NCI-H748 (cell line): ENCODE measurements around the gene MC1R.
"Not testable (repeated sequence)": the region's sequence is repeated elsewhere in the genome, so short reads cannot be mapped to it uniquely, and the experiment has no call there.

Source experiments
- DNase-seq: peaks from one replicate; lab custom pipeline; 2025; ENCODE audit not compliant: unreplicated experiment; lab: John Stamatoyannopoulos, UW

Gene MC1R

GRCh38 chr16:89918453-89919347 is at the start of gene MC1R:
Gene MC1R, plus strand, starts transcription at chr16:89918862. Its CDS starts 397 bp downstream, at chr16:89919259.
- peak; percentile 43 for DNase-seq

GRCh38 chr16:89869911-89870310 is 48.8 kb upstream of the MC1R start:
- no peak for DNase-seq

DNA sequence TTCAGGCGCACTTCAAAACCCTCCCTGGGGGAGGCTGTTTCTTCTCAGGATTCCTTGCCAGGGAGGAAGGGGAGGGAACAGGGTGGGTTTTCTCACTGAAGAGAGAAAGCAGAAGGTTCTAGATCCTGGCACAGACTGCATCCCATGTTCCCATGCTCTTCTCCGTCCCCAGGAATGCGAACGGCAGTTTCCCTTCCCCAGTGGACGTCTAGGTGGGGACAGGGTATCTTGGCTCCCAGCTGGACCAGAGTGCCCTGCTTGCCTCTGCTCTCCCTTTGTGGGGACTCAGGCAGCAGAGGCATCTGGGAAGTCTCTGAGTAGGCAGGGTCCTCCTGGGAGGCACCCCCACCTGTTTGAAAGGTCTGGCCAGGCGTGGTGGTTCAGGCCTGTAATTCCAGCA is 48.2 kb upstream of the MC1R start:
- no peak for DNase-seq

DNA sequence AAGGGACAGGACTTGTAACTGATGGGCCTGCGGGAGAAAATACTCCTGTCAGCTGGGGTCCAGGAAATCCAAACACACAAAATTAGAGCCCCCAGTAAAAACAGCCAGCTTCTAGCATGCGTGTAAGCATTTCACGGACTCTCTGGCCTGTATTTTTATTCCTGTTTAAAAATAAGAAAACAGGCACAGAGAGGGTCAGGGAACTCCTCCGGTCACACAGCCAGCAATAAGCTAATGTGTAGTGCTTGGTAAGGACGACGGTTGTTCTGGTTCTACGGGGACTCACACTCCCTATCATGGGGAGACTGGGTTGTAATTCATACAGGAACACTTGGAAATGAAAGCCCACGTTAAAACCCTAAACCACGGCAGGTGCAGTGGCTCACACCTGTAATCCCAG is 46.8 kb upstream of the MC1R start:
- no peak for DNase-seq

DNA sequence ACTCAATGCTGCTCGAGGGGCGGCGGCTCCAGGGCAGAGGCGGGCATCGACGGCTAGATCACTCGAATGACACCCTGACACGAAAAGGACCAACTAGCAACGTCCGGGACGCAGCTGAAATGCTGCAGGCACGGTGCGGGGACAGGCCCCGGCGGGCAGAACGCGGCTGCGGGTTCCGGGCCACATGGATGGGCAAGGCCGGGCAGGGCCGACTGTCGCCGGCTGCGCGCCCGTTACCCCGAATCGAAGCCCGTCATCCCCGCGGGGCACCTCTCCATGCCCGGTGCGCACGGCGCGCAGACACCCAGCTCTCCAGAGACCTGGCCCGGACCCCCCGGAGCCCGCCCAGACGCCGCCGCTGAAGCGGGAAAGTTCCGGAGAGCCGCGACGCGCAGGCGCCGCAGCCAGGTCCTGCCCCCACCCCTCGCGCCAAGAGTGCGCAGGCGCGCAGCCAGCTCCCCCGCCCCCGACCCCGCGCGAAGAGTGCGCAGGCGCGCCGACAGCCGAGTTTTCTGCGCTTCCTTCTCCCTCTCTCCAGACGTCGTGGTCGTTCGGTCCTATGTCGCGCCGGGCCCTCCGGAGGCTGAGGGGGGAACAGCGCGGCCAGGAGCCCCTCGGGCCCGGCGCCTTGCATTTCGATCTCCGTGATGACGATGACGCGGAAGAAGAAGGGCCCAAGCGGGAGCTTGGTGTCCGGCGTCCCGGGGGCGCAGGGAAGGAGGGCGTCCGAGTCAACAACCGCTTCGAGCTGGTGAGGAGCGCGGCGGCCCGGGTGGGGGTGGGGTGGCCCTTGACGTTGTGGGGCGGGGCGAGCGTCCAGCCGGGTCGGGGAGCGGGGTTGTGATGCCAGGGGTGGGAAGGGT is 45.3 kb upstream of the MC1R start, which contains the start of gene TCF25:
TCF25 (plus strand) TSS at position 484 of the 863 bp plus-strand sequence; CDS start at position 560, 76 bp downstream.
- peak; percentile 71 for DNase-seq

- DNase-seq, result peak; percentile 88
These were observed 44.5 kb upstream of the MC1R start for GRCh38 chr16:89873972-89874689.

DNA sequence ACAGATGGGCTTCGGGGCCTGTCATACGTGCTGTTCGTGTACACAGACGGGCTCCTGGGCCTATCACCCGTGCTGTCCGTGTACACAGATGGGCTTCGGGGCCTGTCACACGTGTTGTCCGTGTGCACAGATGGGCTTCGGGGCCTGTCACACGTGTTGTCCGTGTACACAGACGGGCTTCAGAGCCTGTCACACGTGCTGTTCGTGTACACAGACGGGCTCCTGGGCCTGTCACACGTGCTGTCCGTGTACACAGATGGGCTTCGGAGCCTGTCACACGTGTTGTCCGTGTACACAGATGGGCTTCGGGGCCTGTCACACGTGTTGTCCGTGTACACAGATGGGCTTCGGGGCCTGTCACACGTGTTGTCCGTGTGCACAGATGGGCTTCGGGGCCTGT is 39.5 kb upstream of the MC1R start:
- not testable (repeated sequence) for DNase-seq

DNA sequence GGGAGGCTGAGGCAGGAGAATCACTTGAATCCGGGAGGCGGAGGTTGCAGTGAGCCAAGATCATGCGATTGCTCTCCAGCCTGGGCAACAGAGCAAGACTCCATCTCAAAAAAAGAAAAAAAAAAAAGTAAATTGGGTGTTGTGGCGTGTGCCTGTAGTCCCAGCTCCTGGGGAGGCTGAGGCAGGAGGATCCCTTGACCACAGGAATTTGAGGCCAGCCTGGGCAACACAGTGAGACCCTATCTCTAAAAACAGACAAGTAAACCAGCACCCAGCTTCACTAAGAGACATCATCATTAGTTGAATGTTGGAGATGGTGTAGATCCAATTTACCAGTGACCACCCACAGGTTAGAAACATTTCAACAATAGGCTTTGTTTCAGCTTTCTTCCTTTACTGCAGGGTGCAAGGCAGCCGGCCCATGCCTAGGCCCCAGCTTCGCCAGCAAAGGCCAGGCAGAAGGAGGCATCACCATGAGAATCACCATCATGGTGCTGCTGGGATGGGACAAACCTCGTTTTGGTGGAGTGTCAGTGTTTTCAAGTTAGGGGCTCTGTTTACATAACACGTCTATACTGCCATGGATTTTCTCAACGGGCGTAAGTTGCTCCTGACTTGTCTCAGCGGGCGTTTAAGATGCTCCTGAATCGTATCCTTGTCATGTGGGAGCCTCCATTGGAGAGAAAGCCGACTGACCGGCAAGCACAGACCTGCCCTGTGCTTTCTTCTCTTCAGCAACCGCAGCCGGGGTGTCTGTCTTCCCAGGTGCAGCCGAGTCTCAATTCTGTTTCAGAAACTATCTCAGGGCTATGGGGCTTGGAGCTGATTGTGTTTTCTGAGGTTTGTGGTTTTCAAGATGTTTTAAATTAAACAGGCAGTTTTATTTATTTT is 37.9 kb upstream of the MC1R start:
- no peak for DNase-seq

DNA sequence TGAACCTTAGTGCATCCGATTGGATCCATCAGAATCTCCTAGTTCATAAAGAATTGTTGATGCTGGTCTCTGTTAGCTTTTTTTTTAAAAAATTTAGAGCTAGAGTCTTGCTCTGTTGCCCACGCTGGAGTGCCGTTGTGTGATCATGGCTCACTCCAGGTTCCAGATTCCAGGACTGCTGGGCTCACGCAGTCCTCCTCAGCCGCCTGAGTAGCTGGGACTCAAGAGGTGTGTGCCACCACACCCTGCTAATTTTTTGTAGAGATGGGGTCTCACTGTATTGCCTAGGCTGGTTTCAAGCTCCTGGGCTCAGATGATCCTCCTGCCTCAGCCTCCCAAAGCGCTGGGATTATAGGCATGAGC is 37.3 kb upstream of the MC1R start:
- no peak for DNase-seq

GRCh38 chr16:89883346-89884040 is 35.2 kb upstream of the MC1R start:
- DNase-seq, result no peak

DNA sequence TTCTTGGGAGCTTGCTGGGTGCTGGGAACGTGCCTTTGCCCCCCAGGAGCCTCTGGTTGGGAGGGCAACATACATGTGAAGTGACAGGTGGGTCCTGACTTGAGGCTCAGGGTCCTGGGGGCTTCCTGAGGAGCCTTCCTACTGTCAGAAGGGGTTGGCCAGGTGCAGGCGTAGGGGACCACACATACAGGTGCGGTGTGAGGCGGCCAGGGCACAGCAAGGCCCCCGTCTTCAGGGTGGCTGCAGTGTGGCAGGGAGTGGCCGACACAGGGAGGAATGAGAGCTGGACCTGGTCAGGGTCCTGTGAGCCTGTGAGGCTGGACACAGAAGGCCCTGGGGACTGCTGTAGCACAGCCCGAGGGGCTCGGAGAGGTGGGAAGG is 34.6 kb upstream of the MC1R start:
- no peak for DNase-seq

DNA sequence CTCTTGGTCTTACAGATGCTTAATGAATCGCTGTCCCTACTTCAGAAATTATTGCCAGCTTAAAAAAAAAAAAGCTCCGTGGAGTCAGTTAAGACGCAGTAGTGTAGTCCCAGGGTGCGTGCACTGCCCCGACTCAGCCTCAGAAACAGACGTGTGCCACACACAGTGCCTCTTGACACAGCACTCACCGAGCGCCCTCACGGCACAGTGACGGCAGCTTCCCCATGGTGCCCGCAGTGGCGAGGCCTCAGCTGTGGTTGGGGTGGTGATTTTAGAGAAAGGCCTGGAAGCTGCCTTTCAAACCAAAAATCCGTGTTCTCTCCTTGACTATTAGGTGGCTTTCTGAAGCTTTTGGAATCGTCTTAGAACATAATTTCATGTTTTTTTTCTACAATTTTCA is 31.4 kb upstream of the MC1R start:
- DNase-seq, result no peak

DNA sequence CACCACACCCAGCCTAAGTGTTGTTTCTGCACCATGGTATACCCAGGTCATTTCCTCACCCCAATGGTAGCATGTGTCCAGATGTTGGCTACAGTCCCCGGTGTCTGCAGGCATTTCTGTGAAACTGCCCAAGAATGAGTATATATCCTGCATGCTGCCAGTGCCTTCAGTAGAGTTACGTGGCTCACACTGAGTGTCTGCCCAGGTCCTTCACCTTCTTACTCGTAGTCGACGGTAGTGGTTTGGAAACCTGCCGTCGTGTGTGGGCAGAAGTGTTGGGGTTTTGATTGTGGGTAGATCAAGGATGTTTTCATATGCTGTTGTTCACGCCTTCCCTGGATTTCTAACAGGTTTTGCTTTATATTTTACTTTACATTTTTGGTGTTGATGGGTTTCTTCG is 28.5 kb upstream of the MC1R start:
- DNase-seq, result no peak

- no peak for DNase-seq
These were observed 27.6 kb upstream of the MC1R start for GRCh38 chr16:89890886-89891657.

DNA sequence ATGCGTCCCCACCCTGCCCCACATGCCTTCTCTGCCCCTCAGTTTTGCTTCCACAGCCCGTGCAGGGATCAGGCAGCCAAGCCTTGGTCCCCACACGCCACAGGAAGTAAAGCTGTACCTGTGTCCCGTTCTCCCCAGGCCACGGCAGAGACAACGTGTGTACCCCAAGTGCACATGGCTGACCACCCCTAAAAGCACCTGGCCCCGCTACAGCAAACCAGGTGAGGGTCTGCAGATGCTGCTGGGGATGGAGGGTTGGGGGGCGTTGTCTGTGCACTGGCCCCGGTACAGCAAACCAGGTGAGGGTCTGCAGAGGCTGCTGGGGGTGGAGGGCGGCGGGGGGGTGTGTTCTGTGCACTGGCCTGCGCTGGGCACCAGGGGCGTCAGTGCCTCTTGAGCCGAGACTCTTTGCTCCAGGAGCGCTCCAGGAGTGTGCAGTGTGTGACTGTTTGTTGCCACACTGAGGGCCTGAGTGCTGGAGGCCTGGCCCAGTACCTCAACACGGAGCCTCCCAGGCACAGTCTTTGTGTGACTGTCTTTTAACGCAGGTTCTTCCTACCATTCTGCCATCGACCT is 26.5 kb upstream of the MC1R start:
- DNase-seq, result no peak

DNA sequence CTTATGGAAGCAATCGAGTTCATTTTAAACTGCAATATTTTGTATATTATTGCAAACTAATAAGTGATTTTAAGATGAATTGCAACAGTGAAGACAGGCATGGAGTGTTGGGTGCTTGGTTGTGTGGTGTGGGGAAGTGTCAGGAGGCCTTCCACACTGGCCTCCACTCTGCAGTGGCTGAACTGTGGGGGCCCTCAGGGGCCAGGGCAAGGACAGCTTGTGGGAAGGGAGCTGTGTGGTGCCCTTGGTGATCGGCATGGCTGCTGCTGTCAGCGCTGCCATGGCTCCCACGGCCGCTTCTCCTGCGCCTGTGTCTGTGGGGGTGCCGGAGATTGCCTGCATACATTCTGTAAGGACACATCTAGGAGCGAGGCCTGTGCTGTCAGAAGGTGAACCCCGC is 26.0 kb upstream of the MC1R start:
- no peak for DNase-seq

DNA sequence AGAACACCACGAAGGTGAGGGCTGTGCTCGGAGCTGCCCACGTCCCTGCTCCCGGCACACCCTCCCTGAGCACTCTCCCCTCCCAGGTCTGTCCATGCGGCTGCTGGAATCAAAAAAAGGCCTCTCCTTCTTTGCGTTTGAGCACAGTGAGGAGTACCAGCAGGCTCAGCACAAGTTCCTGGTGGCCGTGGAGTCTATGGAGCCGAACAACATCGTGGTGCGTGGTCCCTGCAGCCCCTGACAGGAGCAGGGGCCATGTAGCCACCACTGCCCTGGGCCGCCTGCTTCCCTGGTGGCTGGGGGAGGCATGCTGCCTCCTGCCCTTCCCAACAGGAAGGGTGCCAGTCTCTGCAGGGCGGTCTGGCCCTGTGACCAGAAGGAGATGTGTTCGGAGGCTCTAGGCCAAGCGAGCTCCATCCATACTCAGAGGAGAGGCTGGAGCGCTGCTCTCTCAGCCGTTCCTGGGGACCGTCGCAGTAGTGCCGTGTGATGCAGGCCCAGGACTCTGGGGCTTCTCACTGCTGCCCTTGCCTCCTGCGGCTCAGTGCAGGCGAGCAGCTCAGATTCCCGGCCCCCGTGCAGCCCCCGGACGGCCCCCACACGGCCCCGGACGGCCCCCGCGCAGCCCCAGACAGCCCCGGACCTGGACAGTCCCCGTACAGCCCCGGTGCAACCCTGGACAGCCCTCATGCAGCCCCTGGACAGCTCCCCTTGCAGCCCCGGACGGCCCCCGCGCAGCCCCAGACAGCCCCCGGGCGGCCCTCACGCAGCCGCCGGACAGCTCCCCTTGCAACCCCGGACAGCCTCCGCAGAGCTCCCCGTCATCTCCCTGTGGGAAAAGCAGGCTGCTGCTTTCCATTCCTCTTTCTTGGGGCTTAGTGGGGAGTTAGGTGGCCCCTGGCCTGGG is 24.8 kb upstream of the MC1R start:
- no peak for DNase-seq
